Measurements from ENCODE around the gene TRIP4.

DNA sequence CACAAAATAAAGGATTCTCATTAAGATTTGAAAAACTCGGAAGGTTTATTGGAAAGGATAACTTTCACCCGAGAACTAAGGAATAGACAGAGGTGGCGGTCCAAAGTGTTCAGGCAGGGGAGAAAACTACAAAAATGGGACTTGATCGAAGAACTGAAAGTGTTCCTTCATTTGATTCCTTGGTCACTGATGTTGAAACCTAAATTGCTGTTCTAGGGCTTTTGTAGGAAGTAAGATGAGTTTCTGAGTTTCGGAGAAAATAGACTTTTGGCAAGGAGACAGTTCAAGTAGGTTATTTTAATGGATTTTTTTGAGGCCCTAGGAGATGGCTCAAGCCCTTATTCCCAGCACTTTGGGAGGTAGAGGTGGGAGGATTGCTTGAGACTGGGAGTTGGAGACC lies 1.4 kb downstream of the TRIP4 start:
- TF ChIP-seq, protein P1, sequence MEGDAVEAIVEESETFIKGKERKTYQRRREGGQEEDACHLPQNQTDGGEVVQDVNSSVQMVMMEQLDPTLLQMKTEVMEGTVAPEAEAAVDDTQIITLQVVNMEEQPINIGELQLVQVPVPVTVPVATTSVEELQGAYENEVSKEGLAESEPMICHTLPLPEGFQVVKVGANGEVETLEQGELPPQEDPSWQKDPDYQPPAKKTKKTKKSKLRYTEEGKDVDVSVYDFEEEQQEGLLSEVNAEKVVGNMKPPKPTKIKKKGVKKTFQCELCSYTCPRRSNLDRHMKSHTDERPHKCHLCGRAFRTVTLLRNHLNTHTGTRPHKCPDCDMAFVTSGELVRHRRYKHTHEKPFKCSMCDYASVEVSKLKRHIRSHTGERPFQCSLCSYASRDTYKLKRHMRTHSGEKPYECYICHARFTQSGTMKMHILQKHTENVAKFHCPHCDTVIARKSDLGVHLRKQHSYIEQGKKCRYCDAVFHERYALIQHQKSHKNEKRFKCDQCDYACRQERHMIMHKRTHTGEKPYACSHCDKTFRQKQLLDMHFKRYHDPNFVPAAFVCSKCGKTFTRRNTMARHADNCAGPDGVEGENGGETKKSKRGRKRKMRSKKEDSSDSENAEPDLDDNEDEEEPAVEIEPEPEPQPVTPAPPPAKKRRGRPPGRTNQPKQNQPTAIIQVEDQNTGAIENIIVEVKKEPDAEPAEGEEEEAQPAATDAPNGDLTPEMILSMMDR (IDR thresholded peaks at IDR 0.05; ENCODE audit: poor library complexity): no peak
- no peak for TF ChIP-seq EZH2phosphoT487 (IDR thresholded peaks at IDR 0.05; ENCODE audit: low read depth, severe bottlenecking, unreplicated experiment)

Measured in hepatocyte (in vitro differentiated cells).